ENCODE data around the gene FAM237B. TPM values are rescaled to one million over a fixed set of nuclear protein-coding genes. Genes with fewer than 3 reads are reported as not detected.

The FAM237B gene
- total and polyA plus RNA-seq, 2 of the 8 experiments (the other 6 are each of a cell fraction or from before 2014, with no cell fraction given): not detected

DNA sequence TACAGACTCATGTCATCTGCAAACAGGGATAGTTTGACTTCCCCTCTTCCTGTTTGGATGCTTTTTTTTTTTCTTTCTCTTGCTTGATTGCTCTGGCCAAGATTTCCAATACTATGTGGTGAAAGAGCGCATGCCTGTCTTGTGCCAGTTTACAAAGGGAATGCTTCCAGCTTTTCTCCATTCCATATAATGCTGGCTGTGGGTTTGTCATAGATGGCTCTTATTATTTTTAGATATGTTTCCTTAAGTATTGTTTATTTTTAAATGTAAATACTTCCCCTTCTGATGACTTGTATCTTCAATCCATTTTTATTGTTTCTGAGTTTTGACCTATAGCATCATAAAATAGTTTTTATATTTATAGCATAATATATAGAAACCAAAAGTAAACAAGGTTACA lies 17.9 kb downstream of the FAM237B start:
- Histone ChIP-seq H2AFZ (ENCODE audit: low read length) (no peak overlapping the region), H4K91ac (replicated peaks; ENCODE audit: insufficient read length, low read length) (no peak overlapping the region), H2BK12ac (ENCODE audit: low read depth, low read length) (no peak overlapping the region), H2BK20ac (ENCODE audit: low read length) (no peak overlapping the region), H3K79me2 (ENCODE audit: control insufficient read depth in 1 of 2, insufficient read depth in 2 of 2, low read length in 2 of 2) (no peaks in the 10 kb centered on the region), H4K8ac (ENCODE audit: extremely low read depth, insufficient read depth, low read length) (no peak overlapping the region), H3K36me3 (ENCODE audit: control insufficient read depth in 2 of 4, insufficient read depth in 4 of 4, low read length in 3 of 4) (no peaks in the 10 kb centered on the region), H3K18ac (ENCODE audit: extremely low read depth, low read length) (no peak overlapping the region), H3K27ac (ENCODE audit: low read depth, low read length) (no peak overlapping the region), H3K27me3 (replicated peaks in 1 of 4; ENCODE audit: control insufficient read depth in 3 of 4, extremely low read depth in 1 of 4, insufficient read depth in 3 of 4, low read length in 3 of 4) (no peaks in the 10 kb centered on the region), H4K5ac (ENCODE audit: insufficient read length, low read depth, low read length) (no peak overlapping the region), H3K79me1 (ENCODE audit: low read depth, low read length) (no peaks in the 10 kb centered on the region), H2AK5ac (ENCODE audit: low read depth, low read length) (no peak overlapping the region), H2BK5ac (ENCODE audit: low read depth, low read length) (no peak overlapping the region), H3K9ac (replicated peaks in 1 of 4; ENCODE audit: extremely low read depth in 1 of 4, low read depth in 3 of 4, low read length in 3 of 4) (no peak overlapping the region), H2BK120ac (replicated peaks; ENCODE audit: low read depth, low read length) (no peak overlapping the region), H3K23me2 (ENCODE audit: low read depth, low read length) (no peaks in the 10 kb centered on the region), H3K4me3 (ENCODE audit: extremely low read depth in 1 of 4, insufficient read depth in 2 of 4, low read depth in 3 of 4, low read length in 4 of 4) (no peak overlapping the region), H2BK15ac (ENCODE audit: low read length) (no peak overlapping the region), H3K4me1 (replicated peaks in 1 of 4; ENCODE audit: control insufficient read depth in 3 of 4, insufficient read depth in 4 of 4, low read length in 3 of 4) (no peaks in the 10 kb centered on the region), H3K4ac (replicated peaks; ENCODE audit: insufficient read length, low read depth, low read length) (no peak overlapping the region), H3K9me3 (ENCODE audit: insufficient read depth in 2 of 2, low read depth in 1 of 2, low read length in 1 of 2) (no peaks in the 10 kb centered on the region), H3K14ac (ENCODE audit: insufficient read length) (no peak overlapping the region), H4K20me1 (replicated peaks in 1 of 2; ENCODE audit: control insufficient read depth in 1 of 2, insufficient read depth in 2 of 2, low read length in 2 of 2) (no peaks in the 10 kb centered on the region), H3K56ac (replicated peaks; ENCODE audit: insufficient read length, low read depth, low read length) (no peak overlapping the region), H3K4me2 (ENCODE audit: insufficient read depth in 1 of 2, low read depth in 2 of 2, low read length in 2 of 2) (no peak overlapping the region), H3K23ac (ENCODE audit: insufficient read length) (no peak overlapping the region)
- DNase-seq (ENCODE audit: low read depth in 1 of 2, low spot score in 2 of 2) (no peak), FAIRE-seq (no peak)
- TF ChIP-seq GABPA (IDR thresholded peaks at IDR 0.05; ENCODE audit: borderline replicate concordance, insufficient read depth, low read length) (no peak), SIRT6 (IDR thresholded peaks at IDR 0.05; ENCODE audit: low read length) (no peak), NANOG (IDR thresholded peaks at IDR 0.05; ENCODE audit: insufficient read depth, low read depth, low read length, poor library complexity, severe bottlenecking) (no peak), POLR2AphosphoS5 (IDR thresholded peaks at IDR 0.05; ENCODE audit: low read depth, low read length) (no peak), KDM4A (IDR thresholded peaks at IDR 0.05; ENCODE audit: low read depth, low read length, severe bottlenecking) (no peak), SUZ12 (IDR thresholded peaks at IDR 0.05; ENCODE audit: low read length) (no peak), NRF1 (IDR thresholded peaks at IDR 0.05; ENCODE audit: low read depth, low read length) (no peak), RNF2 (IDR thresholded peaks at IDR 0.05; ENCODE audit: borderline replicate concordance, low read depth, low read length, missing control alignments, poor library complexity, severe bottlenecking) (no peak), SP2 (IDR thresholded peaks at IDR 0.05; ENCODE audit: low read length) (no peak), SIN3A (conservative IDR thresholded peaks at IDR 0.05 in 1 of 2, IDR thresholded peaks at IDR 0.05 in 1 of 2; ENCODE audit: low read depth in 1 of 2, low read length in 2 of 2) (no peak), CHD1 (IDR thresholded peaks at IDR 0.05; ENCODE audit: low read depth, low read length) (no peak)
- ChIA-PET CTCF (ENCODE audit: partially characterized antibody) (interaction anchor here (0.6 to 1.8 kb wide), 6 partner anchors 9 to 681 kb away, joined by 3 to 11 read pairs (median 3); no protein-coding TSS in a partner anchor), POLR2A (ENCODE audit: partially characterized antibody) (no interaction called here)
- 91% methylated on average over 1 of the region's 1 CpG; no CpG with 5 or more reads in 1 of the 2 experiments for WGBS, 2 experiments (ENCODE audit: extremely low coverage in 1 of 2, insufficient coverage in 1 of 2, insufficient read length in 1 of 2, insufficient replicate concordance in 2 of 2, low coverage in 1 of 2, low lambda C conversion rate in 2 of 2, missing lambda C conversion rate in 1 of 2)
